PC-3 (cell line): ENCODE results near the gene ANKFN1.

ENCODE experiments used
- EZH2 ChIP-seq: fragments of 300-600 bp; sonication (generic); IDR thresholded peaks from one replicate; pipeline ENCODE4 v1.6.1; 2017; ENCODE audit warnings: antibody characterized with exemption, mild to moderate bottlenecking, low read length; ENCODE audit not compliant: unreplicated experiment
- TF ChIP-seq, protein P1 (sequence below): fragments of 300-600 bp; sonication (generic); conservative IDR thresholded peaks from 2 replicates; pipeline ENCODE4 v1.5.1; 2017; ENCODE audit warnings: antibody characterized with exemption, low read depth, mild to moderate bottlenecking, low read length

DNA sequence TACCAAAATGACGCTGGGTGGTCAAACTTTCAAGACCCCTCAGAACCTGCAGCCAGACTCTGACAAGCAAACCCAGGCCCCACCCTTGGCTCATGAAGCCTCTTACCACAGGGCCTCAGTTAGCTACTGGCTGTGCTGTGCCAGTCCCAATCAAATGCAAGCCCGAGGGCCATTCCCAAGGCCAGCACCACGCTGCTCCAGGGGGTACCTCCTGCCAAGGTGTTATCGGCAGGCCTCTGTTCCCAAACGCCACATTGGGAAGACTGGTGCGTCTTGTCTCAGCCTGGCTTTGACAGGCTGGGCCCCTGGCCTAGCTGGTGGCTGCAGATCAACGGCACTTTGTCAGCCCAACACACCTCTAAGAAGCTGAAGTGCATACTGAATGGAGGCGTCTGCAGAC is 404.4 kb downstream of the ANKFN1 start:
- TF ChIP-seq, protein P1, sequence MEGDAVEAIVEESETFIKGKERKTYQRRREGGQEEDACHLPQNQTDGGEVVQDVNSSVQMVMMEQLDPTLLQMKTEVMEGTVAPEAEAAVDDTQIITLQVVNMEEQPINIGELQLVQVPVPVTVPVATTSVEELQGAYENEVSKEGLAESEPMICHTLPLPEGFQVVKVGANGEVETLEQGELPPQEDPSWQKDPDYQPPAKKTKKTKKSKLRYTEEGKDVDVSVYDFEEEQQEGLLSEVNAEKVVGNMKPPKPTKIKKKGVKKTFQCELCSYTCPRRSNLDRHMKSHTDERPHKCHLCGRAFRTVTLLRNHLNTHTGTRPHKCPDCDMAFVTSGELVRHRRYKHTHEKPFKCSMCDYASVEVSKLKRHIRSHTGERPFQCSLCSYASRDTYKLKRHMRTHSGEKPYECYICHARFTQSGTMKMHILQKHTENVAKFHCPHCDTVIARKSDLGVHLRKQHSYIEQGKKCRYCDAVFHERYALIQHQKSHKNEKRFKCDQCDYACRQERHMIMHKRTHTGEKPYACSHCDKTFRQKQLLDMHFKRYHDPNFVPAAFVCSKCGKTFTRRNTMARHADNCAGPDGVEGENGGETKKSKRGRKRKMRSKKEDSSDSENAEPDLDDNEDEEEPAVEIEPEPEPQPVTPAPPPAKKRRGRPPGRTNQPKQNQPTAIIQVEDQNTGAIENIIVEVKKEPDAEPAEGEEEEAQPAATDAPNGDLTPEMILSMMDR: no peak
- TF ChIP-seq EZH2: no peak
